Gastroesophageal sphincter (tissue), 3 donors: ENCODE results near the gene ACER1.

Experiments used
- CTCF ChIP-seq, 4 experiments: fragments of 200-600 bp in 2 of 4; fragments of 450-650 bp in 2 of 4; sonication (generic) in 1 of 4; IDR thresholded peaks; one replicate each; pipeline ENCODE4 v1.5.1; 2017 to 2019; ENCODE audit warnings: antibody characterized with exemption in 4 of 4, mild to moderate bottlenecking in 2 of 4, moderate library complexity in 2 of 4
- POLR2A ChIP-seq, 2 donors: fragments of 450-650 bp; IDR thresholded peaks; one replicate each; pipeline ENCODE4 v1.6.1; 2017; ENCODE audit warnings: antibody characterized with exemption in 2 of 2, mild to moderate bottlenecking in 2 of 2, moderate library complexity in 1 of 2
- POLR2AphosphoS5 ChIP-seq: sonication (generic); formaldehyde crosslinking; IDR thresholded peaks from one replicate; pipeline ENCODE4 v1.6.1; 2017; ENCODE audit warnings: antibody characterized with exemption

GRCh38 chr19:6292006-6292405 lies 41.4 kb downstream of the ACER1 start:
- no peak for TF ChIP-seq CTCF (IDR thresholded peaks at IDR 0.05)
- no peak for TF ChIP-seq POLR2A (IDR thresholded peaks at IDR 0.05)
- TF ChIP-seq POLR2AphosphoS5: no peak
